ENCODE data around the gene PRDM16. TPM values are rescaled to one million over a fixed set of nuclear protein-coding genes. Genes with fewer than 3 reads are reported as not detected.

Gene PRDM16
- polyA plus RNA-seq, 1 donor from 2014 or later, result 0.21 TPM

DNA sequence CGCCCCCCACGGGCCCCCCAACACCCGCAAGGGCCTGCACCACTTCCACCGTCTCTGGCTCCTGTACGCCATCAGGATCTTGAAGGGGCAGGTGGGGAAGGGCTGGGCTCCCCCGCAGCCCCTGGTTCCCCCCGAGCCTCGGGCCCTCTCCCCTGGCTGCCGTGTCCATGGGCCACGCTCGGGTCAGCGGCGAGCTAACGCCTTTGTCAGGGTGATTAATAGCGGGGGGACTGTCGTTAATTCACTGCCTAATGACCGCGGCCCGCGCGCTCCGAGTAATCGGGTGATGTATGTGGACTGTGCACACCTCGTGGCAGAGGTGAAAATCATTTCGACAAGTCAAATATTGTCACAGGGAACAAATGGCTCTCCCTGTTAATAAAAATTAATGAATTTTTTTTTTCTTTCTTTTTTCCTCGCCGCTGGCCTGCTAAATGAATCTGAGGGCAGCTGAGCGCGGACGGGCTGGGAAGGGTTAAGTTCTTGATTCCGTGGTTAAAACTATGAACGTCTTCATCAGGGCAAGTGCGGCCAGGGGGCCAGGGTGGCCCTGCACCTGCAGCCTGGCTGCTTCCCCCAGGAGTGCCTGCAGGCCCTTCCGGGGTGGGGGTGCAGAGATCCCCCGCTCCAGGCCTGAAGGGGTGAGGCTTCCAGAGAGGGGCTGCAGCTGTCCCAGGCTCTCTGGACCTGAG, 100.8 kb downstream of the PRDM16 start:
- no peak overlapping the region for H3K4me2 ChIP-seq (ENCODE audit: low read length)
- H3K27ac ChIP-seq (ENCODE audit: low read length), result no peak overlapping the region

DNA sequence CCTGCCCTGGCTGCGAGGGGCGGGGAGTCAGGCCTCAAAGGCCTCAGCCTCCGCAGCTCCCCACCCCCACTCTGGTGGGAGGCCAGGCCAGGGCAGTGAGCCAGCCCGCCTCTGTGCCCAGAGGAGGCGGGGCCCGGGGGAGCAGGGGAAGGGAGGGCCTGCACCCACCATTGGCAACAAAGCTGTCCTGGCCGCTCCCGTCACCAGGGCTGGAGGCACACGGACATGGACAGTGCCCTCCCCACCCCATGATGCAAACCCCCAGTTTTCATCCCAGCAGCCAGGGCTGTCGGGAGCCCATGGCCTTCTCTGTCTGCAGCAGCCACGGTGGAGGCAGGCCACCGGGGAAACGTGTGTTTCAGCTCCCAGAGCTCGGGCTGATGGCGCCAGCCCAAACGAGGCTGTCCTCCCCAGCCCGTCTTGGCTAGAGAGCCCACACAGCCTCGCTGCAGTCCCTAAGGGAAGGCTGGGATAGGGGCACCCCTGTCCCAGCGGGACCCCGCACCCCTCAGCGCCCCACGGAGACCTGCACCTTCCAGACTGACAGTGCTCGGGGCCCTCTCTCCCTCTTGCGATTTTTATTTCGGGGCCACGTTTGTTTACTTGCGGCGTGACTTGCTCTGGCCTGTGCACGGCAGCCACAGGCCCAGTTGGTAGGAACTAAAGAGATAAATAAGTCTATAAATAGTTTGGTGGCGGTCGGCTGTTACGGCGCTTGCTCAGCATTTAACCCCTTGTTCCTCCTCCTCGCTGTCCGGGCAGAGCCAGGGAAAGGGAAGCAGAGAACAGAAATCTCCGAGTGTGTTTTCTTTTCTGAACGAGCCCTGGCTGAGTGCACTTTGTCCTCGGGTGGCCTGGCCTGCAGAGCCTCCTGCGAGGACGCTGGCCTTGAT, 101.8 kb downstream of the PRDM16 start:
- Histone ChIP-seq H3K9me2 (ENCODE audit: insufficient read depth, low read length) (no peaks in the 10 kb centered on the region), H3F3A (ENCODE audit: insufficient read depth, low read length, poor library complexity, severe bottlenecking) (no peaks in the 10 kb centered on the region), H4K20me1 (ENCODE audit: insufficient read depth) (no peaks in the 10 kb centered on the region), H3K9me3 (ENCODE audit: low read length) (no peaks in the 10 kb centered on the region), H3K9ac (ENCODE audit: low read length) (peak overlapping the region; percentile 46), H2AFZ (ENCODE audit: low read depth, low read length) (no peak overlapping the region), H3K36me3 (ENCODE audit: insufficient read depth, low read length) (no peaks in the 10 kb centered on the region), H3K27ac (ENCODE audit: low read length) (peak overlapping the region; percentile 44), H3K27me3 (ENCODE audit: insufficient read depth, low read depth, low read length) (no peaks in the 10 kb centered on the region), H3K79me2 (replicated peaks; ENCODE audit: insufficient read depth, low read length) (peaks cover 40% of the 10 kb centered on the region), H3K4me2 (ENCODE audit: low read length) (no peak overlapping the region), H3K4me3 (ENCODE audit: low read length) (peak overlapping the region; percentile 18)
- TF ChIP-seq TAF1 (IDR thresholded peaks at IDR 0.05; ENCODE audit: low read depth) (no peak), EP300 (conservative IDR thresholded peaks at IDR 0.05; ENCODE audit: poor library complexity, severe bottlenecking) (no peak), RAD21 (conservative IDR thresholded peaks at IDR 0.05) (no peak), MXI1 (conservative IDR thresholded peaks at IDR 0.05; ENCODE audit: poor library complexity, severe bottlenecking) (no peak), REST (IDR thresholded peaks at IDR 0.05; ENCODE audit: borderline replicate concordance) (no peak), EZH2 (IDR thresholded peaks at IDR 0.05; ENCODE audit: borderline replicate concordance, insufficient read depth, low read length, poor library complexity, severe bottlenecking) (no peak)

More for the DNA sequence above, 100.8 kb downstream of the PRDM16 start:
- H4K20me1 ChIP-seq (ENCODE audit: insufficient read depth), result no peaks in the 10 kb centered on the region
- H3F3A ChIP-seq (ENCODE audit: insufficient read depth, low read length, poor library complexity, severe bottlenecking), result no peaks in the 10 kb centered on the region
- H3K36me3 ChIP-seq (ENCODE audit: insufficient read depth, low read length), result no peaks in the 10 kb centered on the region
- H3K79me2 ChIP-seq (replicated peaks; ENCODE audit: insufficient read depth, low read length), result peaks cover 40% of the 10 kb centered on the region
- no peaks in the 10 kb centered on the region for H3K9me3 ChIP-seq (ENCODE audit: low read length)
- no peaks in the 10 kb centered on the region for H3K27me3 ChIP-seq (ENCODE audit: insufficient read depth, low read depth, low read length)
- H3K9me2 ChIP-seq (ENCODE audit: insufficient read depth, low read length), result no peaks in the 10 kb centered on the region
- H3K4me3 ChIP-seq (ENCODE audit: low read length), result no peak overlapping the region
- no peak overlapping the region for H3K9ac ChIP-seq (ENCODE audit: low read length)
- no peak overlapping the region for H2AFZ ChIP-seq (ENCODE audit: low read depth, low read length)
- TF ChIP-seq MXI1 (conservative IDR thresholded peaks at IDR 0.05; ENCODE audit: poor library complexity, severe bottlenecking) (no peak), POLR2AphosphoS5 (IDR thresholded peaks at IDR 0.05) (no peak)

DNA sequence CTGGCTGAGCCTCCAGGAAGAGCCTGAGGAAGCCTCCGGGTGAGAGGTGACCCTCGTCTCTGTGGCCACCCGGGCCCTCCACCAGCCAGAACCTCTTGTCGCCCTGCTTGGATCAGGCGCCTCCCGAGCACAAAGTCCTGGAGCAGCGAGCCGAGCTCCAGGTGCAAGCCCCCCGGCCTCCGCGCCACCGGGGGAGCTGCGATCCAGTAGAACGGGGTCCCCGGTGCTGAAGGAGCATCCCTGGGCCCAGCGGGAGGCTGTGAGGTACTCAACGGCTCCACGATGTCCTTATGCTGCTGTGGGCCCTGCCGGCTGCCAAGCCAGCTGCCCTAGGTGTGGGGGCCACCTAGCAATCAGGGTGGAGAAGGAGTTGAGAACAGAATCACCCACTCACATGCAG, 102.8 kb downstream of the PRDM16 start:
- no peaks in the 10 kb centered on the region for H3K9me2 ChIP-seq (ENCODE audit: insufficient read depth, low read length)
- H2AFZ ChIP-seq (ENCODE audit: low read depth, low read length), result no peak overlapping the region
- H3K4me2 ChIP-seq (ENCODE audit: low read length), result no peak overlapping the region
- peak overlapping the region; percentile 23 for H3K9ac ChIP-seq (ENCODE audit: low read length)
- H4K20me1 ChIP-seq (ENCODE audit: insufficient read depth), result no peaks in the 10 kb centered on the region
- H3K27me3 ChIP-seq (ENCODE audit: insufficient read depth, low read depth, low read length), result no peaks in the 10 kb centered on the region
- TF ChIP-seq CTCF (IDR thresholded peaks at IDR 0.05; ENCODE audit: poor library complexity, severe bottlenecking), result no peak
- no peak for TF ChIP-seq EZH2 (IDR thresholded peaks at IDR 0.05; ENCODE audit: borderline replicate concordance, insufficient read depth, low read length, poor library complexity, severe bottlenecking)
- no peak for TF ChIP-seq POLR2AphosphoS5 (IDR thresholded peaks at IDR 0.05)
- TF ChIP-seq MXI1 (conservative IDR thresholded peaks at IDR 0.05; ENCODE audit: poor library complexity, severe bottlenecking), result no peak
- TF ChIP-seq SMC3 (conservative IDR thresholded peaks at IDR 0.05; ENCODE audit: poor library complexity), result no peak
- TF ChIP-seq EP300 (conservative IDR thresholded peaks at IDR 0.05; ENCODE audit: poor library complexity, severe bottlenecking), result no peak
- TF ChIP-seq RAD21 (conservative IDR thresholded peaks at IDR 0.05), result no peak
- no peak for TF ChIP-seq TAF1 (IDR thresholded peaks at IDR 0.05; ENCODE audit: low read depth)
- TF ChIP-seq REST (IDR thresholded peaks at IDR 0.05; ENCODE audit: borderline replicate concordance), result no peak
- no peaks in the 10 kb centered on the region for H3K36me3 ChIP-seq (ENCODE audit: insufficient read depth, low read length)
- H3F3A ChIP-seq (ENCODE audit: insufficient read depth, low read length, poor library complexity, severe bottlenecking), result no peaks in the 10 kb centered on the region
- no peaks in the 10 kb centered on the region for H3K9me3 ChIP-seq (ENCODE audit: low read length)
- no peak overlapping the region for H3K4me3 ChIP-seq (ENCODE audit: low read length)
- H3K27ac ChIP-seq (ENCODE audit: low read length), result no peak overlapping the region
- peaks cover 40% of the 10 kb centered on the region for H3K79me2 ChIP-seq (replicated peaks; ENCODE audit: insufficient read depth, low read length)

Measured in neural cell (in vitro differentiated cells).